IPS DF 6.9 (cell line): ENCODE results near the gene RPL13.

Source experiments
- DNase-seq: peaks from one replicate; pipeline ENCODE4 v3.0.0-alpha.2; 2013; ENCODE audit warnings: low read depth, low spot score
- H3K27ac ChIP-seq: one replicate; pipeline ENCODE4 v1.5.1; 2013; ENCODE audit warnings: low read length, control low read depth
- H3K27me3 ChIP-seq: 2 replicates; pipeline ENCODE4 v1.6.1; 2013; ENCODE audit warnings: mild to moderate bottlenecking, low read length; ENCODE audit not compliant: control insufficient read depth, insufficient read depth
- H3K36me3 ChIP-seq: 2 replicates; pipeline ENCODE4 v1.6.1; 2013; ENCODE audit warnings: low read length; ENCODE audit not compliant: control insufficient read depth, insufficient read depth
- H3K4me1 ChIP-seq: 2 replicates; pipeline ENCODE4 v1.6.1; 2013; ENCODE audit warnings: low read length; ENCODE audit not compliant: control insufficient read depth, insufficient read depth
- H3K4me3 ChIP-seq: 2 replicates; pipeline ENCODE4 v1.5.1; 2013; ENCODE audit warnings: mild to moderate bottlenecking, low read length
- H3K9me3 ChIP-seq: 2 replicates; pipeline ENCODE4 v1.6.1; 2013; ENCODE audit warnings: low read length, inconsistent platforms; ENCODE audit not compliant: control insufficient read depth, insufficient read depth
- WGBS: extraction: QIAGEN DNeasy Blood & Tissue Kit; methylation state at CpG from one replicate; pipeline ENCODE4 v1.1.7; 2013; ENCODE audit warnings: mixed read lengths, missing lambda C conversion rate; ENCODE audit not compliant: insufficient read length, insufficient coverage; 5-methylcytosine and 5-hydroxymethylcytosine counted together

RPL13 gene

DNA sequence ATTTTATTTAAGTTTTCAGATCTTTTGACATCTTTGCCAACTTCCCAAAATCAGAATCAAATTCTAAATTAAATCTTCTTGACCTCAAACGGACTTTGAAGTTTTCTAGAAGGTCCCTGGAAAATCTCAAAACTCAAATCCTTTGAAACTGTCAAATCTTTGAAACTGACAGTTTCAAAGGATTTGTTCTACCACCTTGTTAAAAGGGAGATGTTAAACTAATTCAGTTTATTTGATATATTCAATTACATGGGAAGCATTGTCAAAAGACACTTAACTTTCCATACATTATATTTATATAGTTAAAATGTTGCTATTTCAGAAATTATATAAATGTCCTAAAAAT, 49.6 kb downstream of the RPL13 start:
- no peaks in the 10 kb centered on the region for H3K27me3 ChIP-seq
- H3K27ac ChIP-seq: no peak overlapping the region
- H3K4me3 ChIP-seq: no peak overlapping the region
- DNase-seq: no peak
- WGBS: no CpG with 5 or more reads among the region's 1 CpG
- H3K9me3 ChIP-seq: no peaks in the 10 kb centered on the region
- no peaks in the 10 kb centered on the region for H3K36me3 ChIP-seq
- H3K4me1 ChIP-seq: peaks cover 2% of the 10 kb centered on the region; the same call in 1 of the 2 replicates

DNA sequence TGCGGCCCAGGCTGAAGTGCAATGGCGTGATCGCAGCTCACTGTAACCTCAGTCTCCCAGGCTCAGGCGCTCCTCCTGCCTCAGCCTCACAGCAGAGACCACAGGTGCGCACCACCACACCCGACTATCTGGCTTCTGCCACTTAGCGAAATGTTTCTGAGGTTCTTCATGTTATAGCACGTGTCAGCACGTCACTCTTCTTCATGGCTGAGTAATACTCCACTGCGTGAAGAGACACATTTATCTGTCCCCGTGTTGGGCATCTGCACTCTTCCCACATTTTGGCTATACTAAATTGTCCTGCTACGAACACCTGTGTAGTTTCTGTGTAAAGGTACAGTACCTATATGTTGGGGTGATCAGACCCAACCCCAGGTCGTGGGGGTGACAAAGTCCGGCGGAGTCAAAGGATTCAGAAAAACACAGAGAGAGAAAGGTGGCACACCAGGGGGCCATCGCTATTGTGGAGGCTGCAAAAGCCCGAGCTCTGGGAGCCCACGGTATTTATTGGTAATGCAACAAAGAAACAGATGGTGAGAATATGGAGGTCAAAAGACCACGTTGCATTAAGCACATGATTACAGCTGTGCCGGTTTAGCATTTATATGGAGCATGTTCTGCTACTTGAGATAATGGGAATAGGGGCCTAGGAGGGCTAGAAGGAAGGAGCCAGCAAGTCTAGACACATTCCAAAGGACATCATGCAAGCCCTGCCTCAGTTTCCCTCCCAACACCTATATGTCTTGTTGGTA, 52.1 kb downstream of the RPL13 start:
- H3K36me3 ChIP-seq: no peaks in the 10 kb centered on the region
- WGBS: no CpG with 5 or more reads among the region's 20 CpGs
- H3K27me3 ChIP-seq: no peaks in the 10 kb centered on the region
- H3K4me3 ChIP-seq: no peak overlapping the region
- DNase-seq: no peak
- no peak overlapping the region for H3K27ac ChIP-seq
- no peaks in the 10 kb centered on the region for H3K9me3 ChIP-seq
- peaks cover 2% of the 10 kb centered on the region; the same call in 1 of the 2 replicates for H3K4me1 ChIP-seq

DNA sequence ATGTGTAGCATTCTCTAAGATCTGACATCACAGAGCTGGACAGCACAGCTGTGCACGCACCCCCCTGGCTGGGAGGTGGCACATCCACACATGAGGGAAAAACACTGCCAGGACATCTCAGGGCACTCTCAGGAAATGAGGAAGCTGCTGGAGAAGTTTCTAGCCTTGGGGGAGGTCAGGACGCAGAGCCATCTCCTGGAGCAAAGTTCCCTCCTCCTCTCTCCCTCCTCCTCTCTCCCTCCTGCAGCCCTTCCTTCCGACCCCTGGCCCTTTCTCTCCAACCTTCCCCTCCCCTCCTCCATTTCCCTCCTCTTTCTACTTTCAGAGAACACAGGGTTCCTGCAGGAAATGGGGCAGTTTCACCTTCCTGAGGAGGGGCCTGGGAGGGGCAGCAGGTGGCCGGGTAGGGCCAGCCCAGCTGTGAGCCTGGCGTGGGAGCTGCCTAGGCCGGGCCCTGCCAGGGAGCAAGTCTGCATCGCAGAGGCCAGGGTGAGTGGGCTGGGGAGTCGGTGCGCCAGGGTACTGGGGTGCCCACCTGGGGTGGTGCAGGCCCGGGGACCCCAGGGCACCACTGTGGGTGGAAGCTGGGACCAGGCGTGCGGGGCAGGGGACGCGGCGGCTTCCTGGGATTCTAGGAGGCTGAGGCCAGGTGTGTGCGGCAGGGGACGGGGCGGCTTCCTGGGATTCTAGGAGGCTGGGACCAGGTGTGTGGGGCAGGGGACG, 52.9 kb downstream of the RPL13 start, which contains the start of gene DPEP1:
Gene DPEP1, plus strand, starts transcription at position 412 of the 723 bp plus-strand sequence. CDS start 16,769 bp downstream, outside the sequence.
- no peaks in the 10 kb centered on the region for H3K36me3 ChIP-seq
- WGBS: no CpG with 5 or more reads among the region's 19 CpGs
- H3K4me3 ChIP-seq: no peak within 1 kb of the TSS
- no peak within 1 kb of the TSS for H3K27ac ChIP-seq
- no peaks in the 10 kb centered on the region for H3K27me3 ChIP-seq
- no peaks in the 10 kb centered on the region for H3K9me3 ChIP-seq
- no peak for DNase-seq
- H3K4me1 ChIP-seq: peaks cover 2% of the 10 kb centered on the region; the same call in 1 of the 2 replicates

DNA sequence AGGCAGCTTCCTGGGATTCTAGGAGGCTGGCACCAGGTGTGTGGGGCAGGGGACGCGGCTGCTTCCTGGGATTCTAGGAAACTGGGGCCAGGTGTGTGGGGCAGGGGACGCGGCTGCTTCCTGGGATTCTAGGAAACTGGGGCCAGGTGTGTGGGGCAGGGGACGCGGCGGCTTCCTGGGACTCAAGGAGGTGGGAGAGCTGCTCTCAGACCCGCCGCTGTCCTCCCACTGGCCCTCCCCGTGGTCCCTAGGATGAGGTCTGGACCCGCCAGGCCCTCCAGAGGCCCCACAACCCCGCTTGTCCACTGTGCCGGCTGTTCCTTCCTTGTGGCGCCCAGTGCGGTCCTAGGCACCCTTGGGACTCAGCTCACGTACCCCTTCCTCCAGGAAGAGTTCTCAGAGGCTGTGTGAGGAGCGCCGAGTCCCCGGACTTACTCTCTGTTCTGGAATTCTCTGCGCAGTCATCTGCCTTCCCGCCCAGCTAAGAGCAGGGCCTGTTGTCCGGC, 53.5 kb downstream of the RPL13 start:
- no peak for DNase-seq
- no CpG with 5 or more reads among the region's 22 CpGs for WGBS
- H3K27ac ChIP-seq: no peak overlapping the region
- peaks cover 2% of the 10 kb centered on the region; the same call in 1 of the 2 replicates for H3K4me1 ChIP-seq
- H3K4me3 ChIP-seq: no peak overlapping the region
- H3K9me3 ChIP-seq: no peaks in the 10 kb centered on the region
- no peaks in the 10 kb centered on the region for H3K36me3 ChIP-seq
- no peaks in the 10 kb centered on the region for H3K27me3 ChIP-seq
